CD4-positive, alpha-beta T cell treated with Interferon alpha-2 for 1 hour (primary cell): ENCODE measurements around the gene SLC38A8.

Experiments
- DNase-seq, 2 donors: peaks; one replicate each; pipeline ENCODE4 v3.0.0-alpha.2; 2020 to 2022

Gene SLC38A8

DNA sequence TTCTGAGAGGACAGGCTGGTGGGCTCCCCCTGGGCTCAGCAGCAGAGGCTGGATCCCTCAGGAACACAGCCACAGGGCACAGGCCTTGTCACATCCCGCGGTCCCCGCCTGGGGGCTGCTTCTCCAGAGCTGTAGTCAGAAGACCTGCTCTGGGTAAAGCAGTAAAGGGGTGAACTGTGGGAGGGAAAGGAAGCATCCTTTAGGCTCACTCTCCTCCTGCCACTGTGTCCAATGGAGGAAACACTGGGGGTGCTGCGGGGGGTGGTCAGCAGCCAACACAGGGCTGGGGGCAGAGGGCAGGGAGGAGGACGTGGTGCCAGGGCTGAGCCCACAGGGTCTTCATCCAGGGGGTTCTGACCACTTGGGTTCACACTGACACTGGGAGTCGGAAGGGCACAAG lies 5.0 kb upstream of the SLC38A8 start:
- no peak for DNase-seq

DNA sequence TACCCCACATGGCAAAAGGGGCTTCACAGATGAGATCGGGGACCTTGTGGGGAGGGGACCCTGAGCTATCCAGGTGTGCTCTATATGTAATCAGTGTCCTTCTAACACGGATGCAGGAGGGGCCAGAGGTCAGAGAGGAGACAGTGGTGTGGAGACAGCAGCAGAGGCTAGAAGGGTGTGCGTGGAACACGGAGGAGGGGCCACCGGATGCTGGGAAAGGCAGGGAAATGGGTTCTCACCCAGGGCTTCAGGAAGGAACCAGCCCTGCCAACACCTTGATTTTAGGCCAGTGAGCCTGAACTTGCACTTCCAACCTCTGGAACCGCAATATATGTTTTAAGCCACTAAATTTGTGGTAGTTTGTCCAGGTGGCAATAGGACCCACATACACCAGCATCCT lies 4.6 kb upstream of the SLC38A8 start:
- DNase-seq: no peak

DNA sequence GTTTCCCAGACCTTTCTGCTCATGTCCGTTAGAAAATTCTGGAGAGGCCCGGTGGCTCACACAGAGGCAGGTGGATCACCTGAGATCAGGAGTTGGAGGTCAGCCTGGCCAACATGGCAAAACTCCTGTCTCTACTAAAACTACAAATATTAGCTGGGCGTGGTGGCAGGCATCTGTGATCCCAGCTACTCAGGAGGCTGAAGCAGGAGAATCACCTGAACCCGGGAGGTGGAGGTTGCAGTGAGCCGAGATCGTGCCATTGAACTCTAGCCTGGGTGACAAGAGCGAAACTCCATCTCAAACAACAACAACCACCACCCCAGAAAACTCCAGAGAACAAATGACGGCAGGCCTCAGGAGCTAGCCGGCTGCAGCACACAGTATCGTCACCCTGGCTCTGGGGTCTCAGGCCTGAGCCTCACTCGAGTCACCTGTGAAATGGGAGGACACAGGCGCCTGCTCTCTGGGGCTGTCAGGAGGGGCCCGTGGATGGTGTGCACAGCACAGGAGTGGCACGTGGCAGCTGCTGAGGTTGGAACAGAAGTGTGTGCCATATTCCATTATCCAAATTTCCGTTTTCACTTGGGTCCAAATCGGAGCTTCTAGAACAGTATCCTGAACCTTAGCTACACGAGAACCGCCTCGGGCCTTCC lies 3.3 kb upstream of the SLC38A8 start:
- no peak for DNase-seq

DNA sequence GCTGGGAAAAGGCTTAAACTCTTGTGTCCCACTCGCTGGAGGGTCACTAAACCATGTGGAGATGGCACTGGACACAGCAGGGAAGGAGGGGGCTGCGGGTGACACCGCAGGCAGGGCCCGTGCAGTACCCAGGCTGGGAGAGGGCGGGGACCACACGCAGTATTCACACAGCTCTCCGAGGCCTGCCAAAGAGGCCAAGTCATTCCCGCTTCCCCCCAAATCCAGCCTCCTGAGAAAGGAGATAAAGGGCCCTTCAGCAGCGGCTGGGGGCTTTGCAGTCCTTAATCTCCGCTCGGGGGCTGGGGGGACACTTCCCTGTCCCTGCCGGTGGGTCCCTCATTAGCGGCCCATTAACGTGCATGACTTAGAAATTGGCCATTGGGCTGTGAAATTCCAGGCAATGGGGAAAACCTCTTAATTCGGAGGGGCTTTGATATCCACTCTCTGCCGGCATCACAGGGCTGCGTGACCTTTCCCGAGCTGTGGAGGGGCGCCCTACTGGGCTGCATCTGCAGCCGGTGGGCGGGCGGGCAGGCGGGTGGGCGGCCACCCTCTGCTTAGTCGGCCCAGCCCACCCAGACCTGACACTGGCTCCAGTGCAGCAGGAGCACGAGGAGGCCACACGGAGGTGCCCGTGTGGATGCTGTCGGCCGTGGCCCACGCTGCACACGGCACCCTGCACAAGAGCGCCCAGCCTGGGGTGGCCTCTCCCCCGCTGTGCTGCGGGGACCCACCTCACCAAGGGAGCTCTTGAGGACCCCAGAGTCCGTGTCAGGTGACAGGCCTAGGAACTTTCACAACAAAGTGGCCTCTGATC lies 2.6 kb upstream of the SLC38A8 start:
- DNase-seq: no peak

DNA sequence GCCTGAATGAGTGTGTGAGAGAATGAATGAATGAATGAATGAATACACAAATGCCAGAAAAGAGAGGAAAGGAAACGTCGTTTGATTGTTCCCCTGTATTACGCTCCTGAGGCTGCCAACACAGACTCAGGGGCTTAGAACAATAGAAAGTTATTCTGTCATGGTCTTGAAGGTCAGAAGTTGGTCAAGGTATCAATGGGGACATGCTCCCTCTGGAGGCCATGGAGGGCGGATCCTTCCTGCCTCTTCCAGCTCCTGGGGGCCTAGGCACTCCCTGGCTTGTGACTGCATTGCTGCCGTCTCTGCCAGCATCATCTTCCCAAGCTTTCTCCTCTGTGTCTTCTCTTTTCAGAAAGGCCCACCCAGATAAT lies 1.5 kb upstream of the SLC38A8 start:
- DNase-seq: no peak

DNA sequence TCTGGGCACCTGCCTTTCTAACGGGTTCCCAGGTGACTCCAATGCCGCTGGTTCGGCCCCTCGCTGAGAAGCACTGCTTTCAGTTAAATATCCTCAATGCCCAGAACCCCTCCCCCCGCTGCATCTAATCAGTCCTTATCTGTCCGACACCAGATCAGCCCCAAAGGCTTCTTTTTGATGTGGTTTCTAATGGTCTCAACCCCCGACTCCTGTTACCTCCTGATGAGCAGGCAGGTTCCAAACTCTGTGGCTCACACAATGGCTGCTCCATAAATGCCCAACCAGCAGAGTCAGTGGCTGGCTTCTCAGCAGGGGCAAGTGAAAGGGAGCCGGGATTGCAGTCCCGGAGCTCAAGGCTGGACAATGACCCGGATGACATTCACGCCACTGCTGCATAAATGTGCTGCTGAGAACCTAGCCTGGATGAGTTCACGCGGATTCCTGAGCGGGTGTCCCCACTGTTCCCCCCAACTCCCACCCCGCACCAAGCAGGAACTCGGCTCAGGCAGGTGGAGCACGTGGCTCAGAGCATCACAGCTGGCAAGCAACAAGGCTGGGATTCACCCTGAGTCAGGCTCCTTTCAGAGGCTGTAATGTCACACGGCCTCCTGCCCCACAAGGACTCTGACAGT lies 1.0 kb upstream of the SLC38A8 start:
- DNase-seq: no peak

DNA sequence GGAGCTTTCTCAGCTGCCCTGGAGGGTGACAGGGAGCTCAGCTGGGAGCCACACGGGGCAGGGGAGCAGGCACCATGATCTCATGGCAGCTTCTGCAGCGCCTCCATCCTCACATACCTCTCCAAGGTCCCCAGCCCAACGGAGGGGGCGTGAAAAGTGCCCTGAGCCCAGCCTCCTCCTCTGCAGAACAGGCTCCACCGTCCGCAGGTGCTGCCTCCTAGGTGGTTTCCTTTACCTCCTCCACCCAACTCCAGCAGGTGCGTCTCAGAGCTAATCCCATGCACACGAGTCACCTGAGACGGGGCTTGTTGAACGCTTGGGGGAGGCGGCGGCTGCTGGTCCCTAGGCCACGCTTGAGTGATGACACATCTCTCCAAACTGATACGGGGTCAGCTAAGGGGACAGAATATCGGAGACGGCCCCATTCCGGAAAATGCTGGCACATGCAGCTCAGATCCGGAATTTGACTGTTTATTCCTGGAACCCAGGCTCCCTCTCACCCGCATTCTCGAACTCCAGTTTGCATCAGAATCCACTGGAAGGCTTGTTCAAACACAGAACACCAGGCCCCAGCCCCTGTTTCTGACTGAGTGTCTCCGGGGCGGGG lies 387 bp upstream of the SLC38A8 start:
- DNase-seq: no peak

DNA sequence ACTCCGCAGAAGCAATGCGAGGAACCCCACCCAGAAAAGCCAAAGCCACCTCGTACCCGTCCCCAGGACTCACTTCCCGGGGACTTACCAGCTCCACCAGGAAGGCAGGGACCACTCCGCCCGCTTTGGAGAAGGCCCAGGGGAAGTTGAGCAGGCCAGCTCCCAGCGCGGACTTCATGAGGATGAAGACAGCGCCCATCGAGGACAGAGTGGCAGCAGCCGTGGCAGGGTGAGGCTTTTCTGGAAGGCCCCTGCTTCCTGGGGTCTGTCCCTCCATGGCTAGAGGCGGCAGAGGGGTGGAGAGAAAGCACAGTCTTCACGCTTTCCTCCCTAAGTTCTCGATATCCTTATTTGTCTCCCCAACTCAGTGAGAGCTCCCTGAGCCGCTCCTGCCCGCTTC lies 714 bp downstream of the SLC38A8 start:
- DNase-seq: no peak

DNA sequence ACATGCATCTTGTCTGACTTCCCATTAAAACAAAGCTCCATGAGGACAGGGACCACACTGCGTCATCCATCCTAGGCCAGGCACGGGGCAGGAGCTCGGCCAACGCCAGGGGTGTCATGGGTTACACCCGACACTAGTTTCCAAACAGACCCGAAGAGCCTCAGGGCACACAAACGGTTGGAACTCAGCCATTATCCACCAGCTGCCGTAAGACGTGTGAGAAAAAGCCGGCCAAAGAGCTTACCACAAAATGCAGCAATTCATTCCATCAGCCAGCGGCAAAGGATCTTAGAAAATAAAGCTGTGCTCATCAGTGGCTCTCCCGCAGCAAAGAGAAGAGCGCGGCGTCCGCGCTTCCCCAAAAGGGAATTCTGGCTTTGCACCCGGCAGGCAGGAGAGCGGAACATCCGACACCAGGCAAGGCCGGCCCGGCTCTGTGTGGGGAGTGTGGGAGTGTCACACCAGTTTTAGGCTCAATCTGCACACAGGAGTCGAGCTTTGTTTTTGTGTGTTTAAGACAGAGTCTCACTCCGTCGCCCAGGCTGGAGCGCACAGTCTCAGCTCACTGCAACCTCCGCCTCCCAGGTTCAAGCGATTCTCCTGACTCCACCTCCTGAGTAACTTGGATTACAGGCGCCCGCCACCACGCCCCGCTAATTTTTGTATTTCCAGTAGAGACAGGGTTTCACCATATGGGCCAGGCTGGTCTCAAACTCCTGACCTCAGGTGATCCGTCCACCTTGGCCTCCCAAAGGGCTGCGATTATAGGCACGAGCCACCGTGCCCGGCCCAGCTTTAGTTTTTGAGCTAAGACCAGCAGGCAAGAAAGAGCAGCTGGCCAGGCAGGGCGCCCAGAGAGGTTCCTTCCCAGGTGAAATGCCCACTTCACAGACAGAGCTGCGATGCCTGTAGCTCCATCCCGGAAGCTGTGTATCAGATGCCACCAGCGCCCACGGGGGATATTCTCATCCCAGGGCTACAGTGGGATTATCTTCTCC lies 1.5 kb downstream of the SLC38A8 start:
- no peak for DNase-seq

DNA sequence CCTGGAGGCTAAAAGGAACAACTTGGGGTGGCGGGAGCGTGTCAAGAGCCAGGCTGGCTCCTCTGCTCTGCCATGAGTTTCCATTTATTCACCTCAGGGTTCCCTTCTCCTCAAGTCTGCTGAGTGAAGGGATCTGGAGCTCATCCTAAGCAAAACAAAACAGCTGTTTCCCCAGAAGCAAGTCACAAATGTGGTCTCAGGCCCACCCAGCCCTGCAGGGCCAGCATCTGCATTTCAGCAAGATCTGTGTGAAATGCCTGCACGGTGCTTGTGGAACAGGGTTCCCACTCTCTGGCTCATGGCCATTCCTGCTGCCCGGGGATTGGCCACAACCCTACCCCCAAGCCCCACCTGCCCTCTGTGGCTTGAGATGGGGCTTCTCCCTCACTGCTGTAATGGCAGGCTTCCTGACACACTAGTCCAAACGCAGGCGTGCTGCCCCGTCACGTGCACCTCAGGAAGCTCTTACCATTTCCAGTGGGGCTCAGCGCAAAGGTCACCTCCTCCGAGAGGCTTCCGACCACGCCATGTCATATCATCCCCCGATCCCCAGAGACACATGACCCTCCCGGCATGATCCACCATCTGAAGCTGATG lies 2.3 kb downstream of the SLC38A8 start:
- no peak for DNase-seq

DNA sequence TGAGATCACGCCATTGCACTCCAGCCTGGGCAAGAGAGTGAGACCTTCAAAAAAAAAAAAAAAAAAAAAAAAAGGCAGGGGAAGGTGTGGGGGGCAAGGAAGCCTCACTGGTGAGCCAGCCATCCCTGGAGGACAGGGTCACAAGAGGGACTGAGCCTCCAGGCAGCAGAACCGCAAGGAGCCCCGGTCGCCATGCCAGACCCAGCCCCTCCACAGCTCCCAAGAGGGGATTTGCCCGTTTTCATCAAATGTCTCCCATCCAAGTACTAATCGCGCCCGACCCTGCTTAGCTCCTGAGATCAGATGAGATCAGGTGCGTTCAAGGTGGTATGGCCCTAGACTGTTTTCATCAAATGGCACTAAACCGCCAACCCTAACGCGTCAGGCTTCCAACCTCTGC lies 2.9 kb downstream of the SLC38A8 start:
- no peak for DNase-seq

DNA sequence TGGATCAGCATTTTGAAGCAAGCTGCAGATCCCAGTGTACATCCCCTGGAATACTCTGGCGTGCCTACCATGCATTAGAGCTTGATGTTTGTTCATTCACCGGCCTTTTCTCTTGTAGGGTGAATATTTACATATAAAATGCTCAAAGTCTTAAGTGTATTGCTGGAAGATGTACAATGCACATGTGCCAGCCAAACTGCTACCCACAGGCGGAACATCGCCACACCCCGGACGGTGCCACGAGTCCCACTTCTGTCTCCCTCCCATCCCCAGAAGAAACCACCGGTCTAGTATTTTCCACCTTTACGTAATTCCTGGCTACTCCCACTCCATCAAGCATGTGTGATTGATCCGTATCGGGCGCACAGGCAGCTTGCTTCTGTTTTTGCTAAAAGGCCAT lies 4.1 kb downstream of the SLC38A8 start:
- DNase-seq: no peak

DNA sequence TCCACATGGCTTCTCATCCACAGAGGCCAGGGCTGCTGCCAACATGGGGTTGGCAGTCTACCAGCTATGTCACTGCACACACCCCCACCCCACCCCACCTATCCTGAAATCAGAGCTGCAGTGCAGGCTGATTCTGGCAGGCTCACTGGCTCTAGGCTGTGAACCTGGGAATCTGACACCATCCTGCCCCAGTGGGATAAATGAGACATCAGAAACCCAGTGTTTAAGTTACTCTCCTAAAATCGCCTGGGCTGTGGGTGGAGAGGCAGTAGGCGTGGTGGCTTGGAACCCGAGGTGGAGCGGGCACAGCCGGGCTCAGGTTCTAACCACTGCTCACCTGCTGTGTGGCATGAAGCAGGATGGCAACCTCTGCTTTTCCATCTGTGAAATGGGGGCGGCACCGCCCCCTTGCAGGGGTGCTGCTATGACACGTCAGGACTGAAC lies 5.6 kb downstream of the SLC38A8 start:
- no peak for DNase-seq

DNA sequence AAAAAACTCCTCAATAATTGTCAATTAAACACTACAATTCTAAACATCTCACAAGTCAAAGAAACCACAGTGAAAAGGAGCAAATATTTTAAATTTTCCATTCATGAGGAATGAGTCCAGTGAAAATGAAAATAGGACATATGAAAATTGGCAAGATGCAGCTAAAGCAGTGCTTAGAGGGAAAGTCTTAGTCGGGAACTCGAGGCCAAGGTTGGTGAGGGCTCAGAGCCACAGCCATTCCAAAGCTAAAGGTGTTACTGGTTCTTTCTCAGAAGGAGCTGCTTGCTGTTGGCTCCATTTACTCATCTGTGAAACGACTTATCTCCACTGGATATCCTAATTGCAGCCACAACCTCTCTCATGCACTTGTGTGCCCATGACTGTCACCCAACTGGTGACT lies 6.5 kb downstream of the SLC38A8 start:
- DNase-seq: no peak

DNA sequence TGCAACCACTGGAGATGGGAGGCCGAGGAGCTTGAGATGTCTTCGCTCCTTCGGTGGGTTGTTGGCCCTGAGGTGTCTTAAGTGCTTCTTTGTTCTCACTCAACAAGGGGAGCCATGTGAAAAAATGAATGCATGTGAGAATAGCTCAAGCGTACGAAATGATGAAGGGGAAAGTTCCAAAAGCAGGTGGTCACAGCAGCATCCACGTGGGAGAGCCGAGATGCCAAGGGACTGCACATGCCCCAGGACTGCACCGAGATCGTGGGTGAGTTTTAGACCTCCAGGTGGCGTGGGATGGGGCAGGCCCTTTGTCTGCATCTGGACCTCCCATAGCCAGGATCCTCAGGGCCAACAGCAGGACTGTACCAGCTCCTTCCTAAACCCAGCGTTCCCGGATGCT lies 8.1 kb downstream of the SLC38A8 start:
- DNase-seq: no peak

DNA sequence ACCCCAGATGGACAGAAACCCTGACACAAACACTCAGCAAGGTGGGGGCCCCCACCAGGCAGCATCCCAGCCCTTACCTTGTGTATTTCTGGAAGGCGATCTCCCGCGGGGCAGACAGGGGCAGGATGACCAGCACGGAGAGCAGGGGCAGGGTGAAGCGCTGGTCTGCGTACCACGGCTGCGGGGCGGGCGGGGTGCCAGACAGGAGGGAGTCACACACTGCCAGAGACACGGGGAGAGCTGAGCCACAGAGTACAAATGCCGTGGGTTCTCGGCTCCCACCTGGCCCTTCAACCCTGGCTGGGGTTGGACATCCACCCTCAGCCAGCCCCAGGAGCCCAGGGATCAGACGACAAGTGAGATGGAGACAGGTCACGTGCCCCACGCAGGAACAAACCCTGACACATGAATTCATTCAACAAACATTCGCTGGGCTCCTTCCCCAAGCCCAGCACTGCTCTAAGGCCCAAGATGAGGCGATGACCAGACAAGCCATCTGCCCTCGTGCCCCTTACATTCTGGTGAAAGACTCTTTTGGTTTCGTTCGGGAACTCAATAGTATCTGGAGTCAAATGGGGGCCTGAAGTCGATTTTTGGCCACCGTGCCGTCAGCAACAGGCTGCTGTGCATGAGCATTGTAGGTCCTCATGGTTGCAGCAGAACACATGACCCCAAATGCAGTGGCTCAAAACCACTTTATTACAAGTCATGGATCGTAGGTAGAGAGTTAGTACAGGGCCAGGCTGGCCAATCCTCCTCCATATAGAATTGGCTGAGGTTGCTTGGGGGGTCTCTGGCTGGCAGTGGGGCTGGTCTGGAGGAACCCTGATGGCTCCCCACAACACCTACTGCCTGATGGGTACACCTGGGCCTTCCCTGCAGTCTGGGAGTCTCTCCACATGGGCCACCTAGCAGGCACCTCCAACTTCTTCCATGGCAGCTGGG lies 9.1 kb downstream of the SLC38A8 start:
- DNase-seq: no peak

DNA sequence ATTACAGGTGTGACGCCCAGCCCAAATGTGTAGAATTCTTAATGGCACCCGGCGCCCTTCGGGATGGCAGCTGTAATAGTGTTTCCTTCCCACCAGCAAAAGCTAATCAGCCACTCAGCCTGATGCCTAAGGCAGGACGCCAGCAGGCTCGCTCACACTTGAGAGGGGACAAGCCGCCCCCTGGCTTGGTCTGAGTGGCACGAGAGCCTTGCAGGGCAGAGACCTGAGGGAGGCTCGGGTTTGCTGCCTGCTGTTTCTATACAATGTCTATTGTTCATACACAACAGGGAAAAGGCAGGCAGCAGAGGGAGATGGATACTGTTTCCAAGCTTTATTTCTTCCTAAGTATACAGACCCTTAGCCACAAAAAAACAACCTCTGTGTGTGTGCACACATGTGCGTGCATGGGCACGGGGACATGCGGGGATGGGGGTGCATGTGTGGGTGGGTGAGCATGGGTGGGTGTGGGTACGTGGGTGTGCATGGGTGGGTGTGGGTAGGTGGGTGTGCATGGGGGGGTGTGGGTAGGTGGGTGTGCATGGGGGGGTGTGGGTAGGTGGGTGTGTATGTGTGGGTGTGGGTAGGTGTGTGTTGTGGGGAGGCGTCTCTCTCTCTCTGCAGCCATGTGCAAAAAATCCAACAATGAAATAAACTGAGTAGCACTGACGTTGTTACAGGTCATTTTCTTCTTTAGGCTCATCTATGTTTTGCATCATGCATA lies 10.0 kb downstream of the SLC38A8 start:
- no peak for DNase-seq

DNA sequence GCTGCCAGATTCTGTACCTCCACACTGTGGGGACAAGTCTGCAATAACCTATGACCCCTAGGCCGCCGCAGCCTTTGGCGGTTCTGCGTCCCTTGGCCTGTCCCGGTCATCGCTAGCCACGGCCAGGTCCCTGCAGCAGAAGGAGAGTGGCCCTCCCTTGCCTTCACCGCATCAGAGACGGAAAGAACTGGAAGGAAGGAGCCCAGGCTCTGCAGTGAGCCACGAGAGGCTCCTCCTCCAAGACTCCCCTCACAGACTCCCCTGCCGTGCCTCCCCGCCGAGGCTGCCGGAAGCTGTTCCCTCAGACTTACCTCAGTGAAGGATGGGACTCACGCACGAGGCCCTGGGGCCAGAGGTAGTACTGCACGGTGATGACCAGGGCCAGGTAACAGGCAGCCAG lies 11.0 kb downstream of the SLC38A8 start:
- DNase-seq: no peak

DNA sequence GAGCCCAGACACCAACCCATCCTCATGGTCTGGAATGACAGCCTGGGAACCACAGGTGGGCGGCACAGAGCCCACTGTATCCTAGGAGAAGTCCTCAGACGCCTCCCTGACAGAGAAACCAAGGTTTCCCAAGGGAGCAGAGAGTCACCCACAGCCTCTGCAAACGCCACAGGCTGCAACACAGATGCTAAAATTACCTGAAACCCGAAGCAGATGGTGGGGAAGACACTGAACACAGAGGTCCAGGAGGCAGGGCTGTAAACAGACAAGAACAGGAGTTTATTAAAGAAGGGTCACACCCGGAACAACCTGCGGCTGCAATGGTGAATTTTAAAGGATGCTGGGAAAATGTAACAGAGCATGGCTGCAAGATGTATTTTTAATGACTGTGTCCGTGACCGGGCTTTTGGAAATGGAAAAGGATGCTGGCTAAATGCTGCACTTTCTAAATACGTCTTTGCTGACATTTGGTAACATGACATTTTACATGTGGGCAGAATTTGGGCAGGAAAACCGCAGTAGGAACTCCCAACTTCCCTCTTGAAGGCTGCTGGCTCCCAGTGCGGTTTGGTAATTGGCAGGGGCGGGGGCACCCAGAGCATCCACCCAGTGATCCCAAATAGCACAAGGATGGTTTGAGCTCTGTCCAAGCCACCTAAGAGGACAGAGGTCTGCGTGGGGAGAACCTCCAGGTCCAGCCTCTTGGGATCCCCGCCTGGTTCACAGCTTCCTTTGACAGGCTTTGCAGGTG lies 13.1 kb downstream of the SLC38A8 start:
- DNase-seq: no peak
